Lung (tissue), 12 donors: ENCODE results near the gene LRRK1. TPM values are rescaled to one million over a fixed set of nuclear protein-coding genes. Genes with fewer than 3 reads are reported as not detected.

ENCODE experiments used
- ATAC-seq: fragments of 200-7000 bp; cut with Tn5 transposase; one replicate; pipeline ENCODE4 v1.9.1; 2020; ENCODE audit warnings: moderate number of reproducible peaks; ENCODE audit not compliant: insufficient read depth, low FRiP score
- DNase-seq, 3 donors: peaks; one replicate each; pipeline ENCODE4 v3.0.0-alpha.2; 2013 to 2017
- H3K27ac ChIP-seq, 2 donors: one replicate each; pipeline ENCODE4 v1.5.1; 2013; ENCODE audit warnings: mild to moderate bottlenecking in 2 of 2, moderate library complexity in 2 of 2, control low read depth in 1 of 2, inconsistent platforms in 1 of 2, low read depth in 1 of 2, low read length in 1 of 2
- H3K27me3 ChIP-seq, 3 donors: one replicate each; pipeline ENCODE4 v1.5.1; 2013; ENCODE audit warnings: low read length in 2 of 3; ENCODE audit not compliant: control insufficient read depth in 3 of 3, insufficient read depth in 3 of 3
- H3K36me3 ChIP-seq, 4 donors: one replicate each; pipeline ENCODE4 v1.5.1; 2013; ENCODE audit warnings: low read length in 4 of 4, mild to moderate bottlenecking in 1 of 4, moderate library complexity in 1 of 4; ENCODE audit not compliant: control insufficient read depth in 4 of 4, insufficient read depth in 4 of 4
- H3K4me1 ChIP-seq, 5 donors: one replicate each; pipeline ENCODE4 v1.5.1; 2013; ENCODE audit warnings: low read length in 5 of 5, mild to moderate bottlenecking in 2 of 5, moderate library complexity in 1 of 5; ENCODE audit not compliant: control insufficient read depth in 5 of 5, insufficient read depth in 5 of 5
- H3K4me3 ChIP-seq: one replicate; pipeline ENCODE4 v1.5.1; 2013; ENCODE audit warnings: mild to moderate bottlenecking, control low read depth, moderate library complexity
- H3K9ac ChIP-seq, 2 donors: one replicate each; pipeline ENCODE4 v1.5.1; 2013; ENCODE audit warnings: low read length in 2 of 2, control low read depth in 1 of 2; ENCODE audit not compliant: insufficient read depth in 1 of 2
- H3K9me3 ChIP-seq, 4 donors: one replicate each; pipeline ENCODE4 v1.5.1; 2013; ENCODE audit warnings: low read length in 3 of 4, mild to moderate bottlenecking in 1 of 4, moderate library complexity in 1 of 4; ENCODE audit not compliant: control insufficient read depth in 4 of 4, insufficient read depth in 3 of 4
- CTCF ChIP-seq: IDR thresholded peaks from 2 replicates; pipeline ENCODE4 v1.5.1; 2012; ENCODE audit warnings: mild to moderate bottlenecking; ENCODE audit errors: control extremely low read depth, extremely low read depth
- WGBS, 2 donors: extraction: QIAGEN DNeasy Blood & Tissue Kit; methylation state at CpG; one replicate each; pipeline ENCODE4 v1.1.7; 2013; 5-methylcytosine and 5-hydroxymethylcytosine counted together
- polyA plus RNA-seq, 2 donors: library from polyadenylated mRNA; stranded (reverse); fragments of 200-250 nt; gene quantifications; one replicate each; pipeline ENCODE4 v1.2.1, GENCODE V29; 2013
- total RNA-seq, 2 donors: library from RNA; depleted of rRNA in 1 of 2; stranded (reverse); fragments of >200 nt in 1 of 2; gene quantifications; one replicate each; pipeline ENCODE4 v1.2.1, GENCODE V29; 2014 to 2021
- donor health status: control.
- donor health status: control.
- donor health status: Bipolar disorder and iron deficiency.
- donor health status: healthy.
- donor health status: DM: yes; HTN: yes; CAD: no.

Gene LRRK1
- total and polyA plus RNA-seq, 4 donors = 5.7 to 22.9 (median 9.7) TPM

- Histone ChIP-seq H3K36me3 (no peaks in the 10 kb centered on the region), H3K27ac (no peak overlapping the region), H3K9me3 (peaks cover 0 to 2% (median 0%) of the 10 kb centered on the region in 4 donors), H3K4me3 (no peak overlapping the region), H3K4me1 (peaks cover 0 to 40% (median 28%) of the 10 kb centered on the region in 5 donors), H3K9ac (no peak overlapping the region), H3K27me3 (no peaks in the 10 kb centered on the region)
- 63 to 75% methylated on average over 10 of the region's 10 CpGs for WGBS, 2 donors
- ATAC-seq = no peak
- TF ChIP-seq CTCF = no peak
- no peak for DNase-seq
Measured at GRCh38 chr15:101087172-101087769, 168.1 kb downstream of the LRRK1 start.

GRCh38 chr15:101088271-101088670 is 169.1 kb downstream of the LRRK1 start:
- WGBS, 2 donors = 57 to 64% methylated on average over 6 of the region's 6 CpGs
- TF ChIP-seq CTCF = no peak
- Histone ChIP-seq H3K4me3 (no peak overlapping the region), H3K4me1 (peaks cover 0 to 47% (median 28%) of the 10 kb centered on the region in 5 donors), H3K27me3 (no peaks in the 10 kb centered on the region), H3K9me3 (peaks cover 0 to 2% (median 0%) of the 10 kb centered on the region in 4 donors), H3K36me3 (no peaks in the 10 kb centered on the region), H3K27ac (no peak overlapping the region), H3K9ac (no peak overlapping the region)
- ATAC-seq (no peak), DNase-seq (no peak)

- TF ChIP-seq CTCF = peak; percentile 98
- DNase-seq (peak; percentile 48 to 69 (median 62)), ATAC-seq (peak; percentile 83)
- H3K9me3 ChIP-seq = peaks cover 0 to 2% (median 0%) of the 10 kb centered on the region in 4 donors
- no peak overlapping the region for H3K27ac ChIP-seq
- H3K36me3 ChIP-seq = no peaks in the 10 kb centered on the region
- 25 to 28% methylated on average over 42 of the region's 42 CpGs for WGBS, 2 donors
- no peak overlapping the region for H3K4me3 ChIP-seq
- no peak overlapping the region for H3K9ac ChIP-seq
- no peaks in the 10 kb centered on the region for H3K27me3 ChIP-seq
- peaks cover 0 to 46% (median 28%) of the 10 kb centered on the region in 5 donors for H3K4me1 ChIP-seq
Measured at GRCh38 chr15:101088788-101089578, 169.8 kb downstream of the LRRK1 start.
